Mesothelial cell of epicardium (in vitro differentiated cells): ENCODE data around the gene GID4. TPM values are rescaled to one million over a fixed set of nuclear protein-coding genes. Genes with fewer than 3 reads are reported as not detected.

Experiments
- DNase-seq, 2 experiments: peaks; one replicate each; pipeline ENCODE4 v3.0.0; 2021; ENCODE audit warnings: low spot score in 2 of 2; ENCODE audit not compliant: unreplicated experiment in 2 of 2
- H3K27ac Mint-ChIP-seq: 2 replicates; pipeline ENCODE4 v1.8.0; 2021; ENCODE audit warnings: mixed read lengths
- H3K27me3 Mint-ChIP-seq: 2 replicates; pipeline ENCODE4 v1.8.0; 2021; ENCODE audit warnings: low read depth, mixed read lengths
- H3K36me3 Mint-ChIP-seq: 2 replicates; pipeline ENCODE4 v1.8.0; 2021; ENCODE audit warnings: mixed read lengths
- H3K4me1 Mint-ChIP-seq: 2 replicates; pipeline ENCODE4 v1.8.0; 2021; ENCODE audit warnings: mixed read lengths
- H3K4me3 Mint-ChIP-seq: 2 replicates; pipeline ENCODE4 v1.8.0; 2021; ENCODE audit warnings: mild to moderate bottlenecking, moderate library complexity, mixed read lengths
- H3K9me3 Mint-ChIP-seq: 2 replicates; pipeline ENCODE4 v1.8.0; 2021; ENCODE audit warnings: mixed read lengths
- total RNA-seq: library from RNA; stranded (reverse); gene quantifications from 3 replicates; pipeline ENCODE4 v1.2.1, GENCODE V29; 2021
- TF ChIP-seq, protein P1 (sequence below): fragments of 200-600 bp; sonication (generic); IDR thresholded peaks from one replicate; pipeline ENCODE4 v1.5.0; 2021; ENCODE audit warnings: antibody characterized with exemption; ENCODE audit not compliant: unreplicated experiment

The GID4 gene
- total RNA-seq, 1 donor from 2014 or later: 11.3 TPM

DNA sequence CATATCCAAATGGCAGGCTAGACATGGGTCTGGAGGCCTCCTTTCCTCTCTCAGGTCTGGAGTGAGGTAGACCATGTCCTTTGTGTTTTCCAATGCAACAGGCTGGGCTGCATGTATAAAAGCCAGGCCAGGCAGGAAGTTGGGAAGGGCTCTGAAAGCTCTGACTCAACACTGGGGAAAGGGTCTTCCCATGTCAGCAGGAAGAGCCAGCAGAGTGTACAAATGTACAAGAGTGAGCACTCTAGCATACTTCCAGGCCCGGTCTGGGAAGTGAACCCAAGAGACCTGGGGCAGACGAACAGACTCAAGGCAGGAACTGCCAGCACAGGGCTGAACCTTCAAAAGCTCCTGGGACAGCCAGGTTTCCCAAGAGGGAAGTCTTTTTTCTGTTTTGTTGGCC is 7.3 kb upstream of the GID4 start:
- Mint-ChIP-seq H3K36me3 (peaks cover 3% of the 10 kb centered on the region), H3K9me3 (no peaks in the 10 kb centered on the region), H3K27ac (peak overlapping the region; percentile 80), H3K4me1 (peaks cover 27% of the 10 kb centered on the region), H3K27me3 (no peaks in the 10 kb centered on the region), H3K4me3 (no peak overlapping the region)
- DNase-seq: no peak
- TF ChIP-seq, protein P1, sequence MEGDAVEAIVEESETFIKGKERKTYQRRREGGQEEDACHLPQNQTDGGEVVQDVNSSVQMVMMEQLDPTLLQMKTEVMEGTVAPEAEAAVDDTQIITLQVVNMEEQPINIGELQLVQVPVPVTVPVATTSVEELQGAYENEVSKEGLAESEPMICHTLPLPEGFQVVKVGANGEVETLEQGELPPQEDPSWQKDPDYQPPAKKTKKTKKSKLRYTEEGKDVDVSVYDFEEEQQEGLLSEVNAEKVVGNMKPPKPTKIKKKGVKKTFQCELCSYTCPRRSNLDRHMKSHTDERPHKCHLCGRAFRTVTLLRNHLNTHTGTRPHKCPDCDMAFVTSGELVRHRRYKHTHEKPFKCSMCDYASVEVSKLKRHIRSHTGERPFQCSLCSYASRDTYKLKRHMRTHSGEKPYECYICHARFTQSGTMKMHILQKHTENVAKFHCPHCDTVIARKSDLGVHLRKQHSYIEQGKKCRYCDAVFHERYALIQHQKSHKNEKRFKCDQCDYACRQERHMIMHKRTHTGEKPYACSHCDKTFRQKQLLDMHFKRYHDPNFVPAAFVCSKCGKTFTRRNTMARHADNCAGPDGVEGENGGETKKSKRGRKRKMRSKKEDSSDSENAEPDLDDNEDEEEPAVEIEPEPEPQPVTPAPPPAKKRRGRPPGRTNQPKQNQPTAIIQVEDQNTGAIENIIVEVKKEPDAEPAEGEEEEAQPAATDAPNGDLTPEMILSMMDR: no peak

DNA sequence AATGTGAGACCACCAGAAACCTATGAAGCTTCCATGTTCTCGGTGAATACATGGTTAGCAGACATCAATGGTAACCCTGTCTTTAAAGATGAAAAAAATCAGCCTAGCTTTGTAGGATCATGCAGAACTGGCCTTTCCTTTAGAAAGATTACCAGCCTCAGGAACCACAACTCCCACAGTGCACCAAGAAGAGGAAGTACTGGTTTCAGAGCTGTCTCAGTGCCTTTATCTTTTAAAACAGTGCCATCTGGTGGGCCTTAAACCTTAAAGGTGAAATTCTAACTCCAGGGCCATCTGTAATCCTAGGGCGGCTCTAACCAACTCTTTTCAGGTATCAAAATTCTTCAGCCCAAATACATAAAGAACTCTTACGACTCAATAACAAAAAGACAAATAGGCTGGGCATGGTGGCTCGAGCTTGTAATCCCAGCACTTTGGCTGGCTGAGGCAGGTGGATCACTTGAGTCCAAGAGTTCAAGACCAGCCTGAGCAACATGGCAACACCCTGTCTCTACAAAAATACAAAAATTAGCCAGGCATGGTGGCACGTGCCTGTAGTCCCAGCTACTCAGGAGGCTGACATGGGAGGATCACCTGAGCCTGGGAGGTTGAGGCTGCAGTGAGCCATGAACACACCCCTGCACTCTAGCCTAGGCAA is 5.6 kb upstream of the GID4 start:
- no peaks in the 10 kb centered on the region for H3K27me3 Mint-ChIP-seq
- peaks cover 3% of the 10 kb centered on the region for H3K36me3 Mint-ChIP-seq
- peaks cover 30% of the 10 kb centered on the region for H3K4me1 Mint-ChIP-seq
- no peak for DNase-seq
- TF ChIP-seq, protein P1: peak; percentile 60
- no peak overlapping the region for H3K27ac Mint-ChIP-seq
- H3K9me3 Mint-ChIP-seq: no peaks in the 10 kb centered on the region
- H3K4me3 Mint-ChIP-seq: no peak overlapping the region

DNA sequence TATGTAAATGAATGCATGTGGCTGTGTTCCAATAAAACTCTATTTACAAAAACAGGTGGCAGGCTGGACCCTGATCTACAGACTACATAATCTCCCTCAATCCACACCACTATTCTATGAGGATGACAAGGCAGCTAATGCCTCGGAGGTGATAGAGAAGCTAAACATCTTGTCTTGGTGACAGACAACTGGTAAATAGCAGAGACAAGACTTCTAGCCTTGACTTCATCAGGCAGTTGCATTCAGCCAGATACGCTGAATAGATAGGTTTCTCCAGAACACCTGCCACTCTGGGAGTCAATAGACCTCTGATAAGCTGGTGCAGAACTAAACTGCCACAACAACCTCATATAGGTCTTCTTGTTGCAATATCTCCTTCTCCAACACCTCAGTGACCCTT is 3.5 kb upstream of the GID4 start:
- Mint-ChIP-seq H3K27me3 (no peaks in the 10 kb centered on the region), H3K27ac (no peak overlapping the region), H3K4me1 (peaks cover 35% of the 10 kb centered on the region), H3K9me3 (no peaks in the 10 kb centered on the region), H3K4me3 (no peak overlapping the region), H3K36me3 (peaks cover 3% of the 10 kb centered on the region)
- DNase-seq: no peak
- TF ChIP-seq, protein P1: no peak

DNA sequence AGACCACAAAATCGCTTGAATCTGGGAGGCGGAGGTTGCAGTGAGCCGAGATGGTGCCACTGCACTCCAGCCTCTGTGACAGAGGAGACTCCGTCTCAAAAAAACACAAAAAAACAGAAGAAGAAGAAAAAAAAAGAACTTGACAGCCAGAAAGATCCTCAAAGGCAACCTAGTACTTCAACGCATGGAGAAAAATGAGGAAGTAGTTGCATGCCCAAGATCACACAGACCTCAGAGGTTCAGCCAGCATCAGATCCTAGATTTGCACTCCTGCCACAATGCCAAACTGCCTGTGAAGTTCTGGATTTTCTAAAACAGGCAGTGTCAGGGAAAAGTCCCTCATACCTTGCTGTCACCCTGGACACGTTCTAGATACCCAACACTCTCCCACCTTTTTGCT is 1.7 kb upstream of the GID4 start:
- TF ChIP-seq, protein P1: no peak
- Mint-ChIP-seq H3K27me3 (no peaks in the 10 kb centered on the region), H3K36me3 (no peaks in the 10 kb centered on the region), H3K9me3 (no peaks in the 10 kb centered on the region), H3K27ac (peak overlapping the region; percentile 93), H3K4me1 (peaks cover 45% of the 10 kb centered on the region), H3K4me3 (peak overlapping the region; percentile 93)
- no peak for DNase-seq

DNA sequence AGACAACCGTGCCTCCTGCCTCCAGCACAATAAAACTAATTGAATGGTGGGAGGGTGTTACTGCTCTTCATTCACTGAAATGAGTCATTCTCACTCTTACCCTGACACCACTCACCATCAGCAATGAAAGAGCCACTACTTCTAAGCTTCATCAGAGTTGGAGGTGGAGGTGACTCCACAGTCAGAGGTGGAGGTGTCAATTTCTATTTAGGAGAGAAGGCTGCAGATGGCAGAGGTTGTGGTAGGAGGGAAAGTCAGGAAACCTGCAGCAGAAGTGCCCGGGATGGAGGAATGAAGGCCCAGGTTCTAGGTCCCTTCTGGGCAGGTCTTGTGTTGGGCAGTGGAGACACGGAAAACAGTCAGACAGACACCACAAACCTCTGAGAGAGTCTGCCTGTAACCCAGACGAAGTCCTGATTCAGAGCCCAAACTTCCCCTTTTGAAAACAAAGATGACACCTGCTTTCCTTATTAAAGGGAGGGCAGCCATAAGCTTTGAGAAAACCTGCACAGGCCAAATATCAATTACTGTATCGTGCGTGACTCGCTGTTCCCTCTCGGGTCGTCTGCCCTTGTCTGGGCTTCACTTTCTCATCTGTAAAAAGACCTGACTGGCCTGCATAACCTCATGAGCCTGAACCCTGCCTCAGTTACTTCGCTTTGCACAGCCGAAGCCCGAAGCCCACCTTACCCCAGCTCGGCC is 908 bp upstream of the GID4 start:
- Mint-ChIP-seq H3K9me3 (no peaks in the 10 kb centered on the region), H3K4me1 (peaks cover 43% of the 10 kb centered on the region), H3K27ac (peak overlapping the region; percentile 93), H3K27me3 (no peaks in the 10 kb centered on the region), H3K36me3 (no peaks in the 10 kb centered on the region), H3K4me3 (peak overlapping the region; percentile 93)
- no peak for DNase-seq
- TF ChIP-seq, protein P1: no peak
